ENCODE results near the gene GAMT.

GAMT gene

DNA sequence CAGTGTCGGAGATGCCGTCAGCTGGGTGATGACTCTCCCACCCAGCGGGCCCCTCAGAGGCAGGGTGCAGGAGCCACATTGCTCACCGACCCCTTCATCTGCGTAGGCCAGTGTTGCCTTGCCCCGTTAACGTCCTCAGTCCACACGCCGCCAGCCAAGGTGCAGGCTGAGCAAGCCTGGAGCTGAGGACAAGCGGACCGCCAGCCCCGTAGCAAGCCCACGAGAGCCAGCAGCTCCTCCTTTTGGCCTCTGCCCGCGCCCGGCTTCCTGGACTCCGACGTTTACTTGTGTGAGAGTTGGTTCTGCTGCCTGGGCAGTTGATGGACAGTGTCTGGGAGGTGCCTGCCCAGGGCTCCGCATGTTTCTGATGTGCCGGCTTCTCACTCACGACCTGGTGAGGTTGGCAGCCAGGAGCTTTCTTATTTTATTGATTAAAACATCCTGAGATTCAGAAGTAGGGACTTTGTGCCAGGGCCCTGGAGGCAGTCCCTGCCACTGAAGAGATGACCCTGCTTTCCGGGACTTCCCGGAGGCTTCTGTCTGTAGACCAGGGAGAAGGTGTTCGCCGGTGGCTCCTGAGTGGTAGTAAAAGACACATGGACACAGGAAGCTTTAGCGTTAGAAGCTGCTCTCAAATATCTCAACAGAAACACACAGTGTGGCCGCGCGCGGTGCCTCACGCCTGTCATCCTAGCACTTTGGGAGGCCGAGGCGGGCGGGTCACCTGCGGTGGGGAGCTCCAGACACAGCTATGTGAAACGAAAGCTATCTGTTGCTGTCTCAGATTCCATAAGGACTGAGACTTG lies 11.9 kb upstream of the GAMT start:
- Mint-ChIP-seq H3K27ac (peak overlapping the region; percentile 85), H3K9me3 (no peaks in the 10 kb centered on the region), H3K36me3 (peaks cover 9% of the 10 kb centered on the region), H3K27me3 (no peaks in the 10 kb centered on the region), H3K4me3 (no peak overlapping the region), H3K4me1 (peaks cover 74% of the 10 kb centered on the region)

DNA sequence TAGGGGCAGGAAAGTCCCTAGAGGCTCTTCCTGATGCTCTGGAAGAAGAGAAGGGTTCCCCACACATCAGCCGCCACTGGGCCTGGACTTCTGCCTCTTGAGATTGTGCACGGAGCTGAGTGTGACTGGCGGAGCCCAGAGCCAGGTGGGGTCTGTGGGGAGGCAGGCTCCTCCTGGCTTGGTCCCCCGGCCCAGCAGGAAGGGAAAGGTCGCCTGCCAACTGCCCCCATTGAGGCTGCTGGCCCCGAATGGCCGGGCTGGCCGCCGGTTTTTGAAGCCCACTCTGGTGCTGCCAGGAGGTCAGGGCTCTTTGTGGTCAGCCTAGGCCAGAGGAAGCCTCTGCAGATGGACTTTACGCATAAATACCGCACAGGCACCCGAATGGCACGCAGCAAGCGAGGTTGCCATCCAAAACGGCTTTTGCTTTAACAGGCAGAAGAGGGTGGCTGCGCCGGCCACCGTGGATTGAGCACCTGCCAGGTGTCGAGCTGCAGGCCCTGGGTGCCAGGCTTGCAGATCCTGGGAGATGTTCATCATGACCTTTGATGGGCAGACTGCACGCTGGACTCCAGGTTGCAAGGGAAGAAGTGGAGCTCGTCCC lies 11.1 kb upstream of the GAMT start:
- Mint-ChIP-seq H3K36me3 (peaks cover 9% of the 10 kb centered on the region), H3K4me3 (no peak overlapping the region), H3K4me1 (peaks cover 71% of the 10 kb centered on the region), H3K27ac (peak overlapping the region; percentile 30), H3K27me3 (no peaks in the 10 kb centered on the region), H3K9me3 (no peaks in the 10 kb centered on the region)

DNA sequence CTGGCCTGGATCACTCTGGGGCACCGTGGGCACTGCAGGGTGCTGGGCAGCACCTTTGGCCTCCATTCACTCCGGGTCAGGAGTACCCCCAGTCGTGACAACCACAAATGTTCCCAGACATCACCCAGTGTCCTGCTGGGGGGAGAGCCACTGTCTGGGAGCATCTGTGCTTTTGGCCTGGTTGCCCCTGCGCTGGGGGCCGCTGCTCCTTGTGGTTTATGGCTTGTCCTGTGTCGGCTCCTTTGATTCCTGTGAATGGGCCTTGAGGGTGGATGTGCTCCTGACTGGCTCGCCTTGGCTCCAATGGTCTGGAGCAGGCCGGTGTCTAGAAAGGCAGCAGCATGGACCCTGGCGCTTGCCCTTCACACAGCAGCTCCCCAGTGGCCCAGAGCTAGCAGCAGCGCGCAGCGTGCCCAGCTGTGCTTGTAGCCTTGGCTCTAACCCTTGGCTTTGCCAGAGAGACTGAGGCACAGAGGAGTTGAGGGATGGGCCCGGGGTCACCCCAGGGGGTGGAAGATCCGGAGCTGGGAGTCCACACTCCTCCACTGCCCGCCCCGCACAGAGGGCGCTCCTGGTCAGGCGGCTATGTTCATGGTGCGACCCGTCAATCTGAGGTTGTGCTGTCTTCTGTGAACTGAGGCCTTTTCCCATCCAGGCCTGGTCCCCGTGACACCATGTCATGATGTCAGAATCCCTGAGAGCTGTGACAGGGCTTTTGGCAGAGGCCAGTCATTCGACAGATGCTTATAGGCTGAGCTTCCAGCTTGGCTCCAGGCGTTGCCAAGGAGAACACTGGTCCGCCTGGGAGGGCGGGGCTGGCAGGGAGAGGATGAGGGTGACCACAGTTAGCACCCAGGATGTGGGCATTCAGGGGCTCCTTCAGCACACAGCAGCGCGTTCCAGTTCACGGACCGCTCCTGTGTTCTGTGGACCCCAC lies 10.2 kb upstream of the GAMT start:
- no peaks in the 10 kb centered on the region for H3K9me3 Mint-ChIP-seq
- peaks cover 9% of the 10 kb centered on the region for H3K36me3 Mint-ChIP-seq
- no peaks in the 10 kb centered on the region for H3K27me3 Mint-ChIP-seq
- H3K27ac Mint-ChIP-seq = peak overlapping the region; percentile 77
- peaks cover 67% of the 10 kb centered on the region for H3K4me1 Mint-ChIP-seq
- peak overlapping the region; percentile 97 for H3K4me3 Mint-ChIP-seq

DNA sequence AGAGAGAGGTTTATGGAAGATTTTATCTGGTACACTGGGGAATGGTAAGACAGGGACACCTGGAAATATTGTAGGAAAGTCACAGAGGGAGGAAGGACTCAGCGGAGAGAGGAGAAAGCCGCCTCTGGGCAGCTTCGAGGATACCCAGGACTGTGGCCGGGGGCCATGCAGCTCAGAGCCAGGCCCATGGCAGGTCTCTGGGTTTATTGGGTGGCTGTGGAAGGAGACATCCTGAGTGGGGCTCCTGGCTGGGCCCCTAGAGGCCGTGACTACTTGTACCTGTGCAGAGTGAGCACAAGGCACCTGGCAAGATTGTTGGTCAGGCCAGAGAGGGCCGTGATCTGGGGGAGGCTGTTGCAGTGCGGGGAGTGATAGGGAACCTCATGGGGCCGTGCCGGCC lies 9.4 kb upstream of the GAMT start:
- Mint-ChIP-seq H3K27me3 (no peaks in the 10 kb centered on the region), H3K36me3 (peaks cover 9% of the 10 kb centered on the region), H3K9me3 (no peaks in the 10 kb centered on the region), H3K27ac (peak overlapping the region; percentile 48), H3K4me1 (peaks cover 66% of the 10 kb centered on the region), H3K4me3 (peak overlapping the region; percentile 97)

DNA sequence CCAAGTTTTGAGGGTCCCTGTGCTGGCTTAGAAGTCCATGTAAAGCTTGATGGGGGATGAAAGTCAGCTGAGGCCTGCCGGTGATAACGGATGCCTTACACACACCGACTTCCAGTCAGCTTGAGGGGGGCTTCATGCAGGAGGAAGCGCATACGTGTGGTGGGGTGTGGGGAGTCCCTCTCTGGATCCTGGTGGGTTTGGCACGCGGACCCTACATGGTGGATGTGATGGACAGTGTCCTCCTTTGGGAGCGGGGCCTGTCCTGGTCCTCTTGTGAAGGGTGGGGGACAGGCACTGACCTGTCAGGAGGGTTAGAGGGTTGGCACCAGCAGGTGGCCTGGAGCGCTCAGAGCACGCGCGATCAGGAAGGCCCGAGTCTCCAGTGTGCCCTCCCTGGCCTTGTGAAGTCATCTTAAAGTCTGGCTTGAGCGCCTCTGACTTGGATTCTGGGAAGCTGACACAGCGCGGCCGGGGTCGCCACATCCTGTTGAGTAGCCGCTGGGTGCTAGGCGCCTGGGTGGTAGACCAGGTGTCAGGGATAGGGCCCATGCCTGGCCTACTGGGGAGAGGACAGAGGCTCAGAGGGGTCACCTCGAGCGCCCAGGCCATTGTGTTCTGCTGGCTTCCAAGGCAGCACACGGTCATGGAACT lies 8.9 kb upstream of the GAMT start:
- Mint-ChIP-seq H3K27ac (peak overlapping the region; percentile 48), H3K36me3 (peaks cover 7% of the 10 kb centered on the region), H3K9me3 (no peaks in the 10 kb centered on the region), H3K4me3 (peak overlapping the region; percentile 97), H3K27me3 (no peaks in the 10 kb centered on the region), H3K4me1 (peaks cover 60% of the 10 kb centered on the region)

DNA sequence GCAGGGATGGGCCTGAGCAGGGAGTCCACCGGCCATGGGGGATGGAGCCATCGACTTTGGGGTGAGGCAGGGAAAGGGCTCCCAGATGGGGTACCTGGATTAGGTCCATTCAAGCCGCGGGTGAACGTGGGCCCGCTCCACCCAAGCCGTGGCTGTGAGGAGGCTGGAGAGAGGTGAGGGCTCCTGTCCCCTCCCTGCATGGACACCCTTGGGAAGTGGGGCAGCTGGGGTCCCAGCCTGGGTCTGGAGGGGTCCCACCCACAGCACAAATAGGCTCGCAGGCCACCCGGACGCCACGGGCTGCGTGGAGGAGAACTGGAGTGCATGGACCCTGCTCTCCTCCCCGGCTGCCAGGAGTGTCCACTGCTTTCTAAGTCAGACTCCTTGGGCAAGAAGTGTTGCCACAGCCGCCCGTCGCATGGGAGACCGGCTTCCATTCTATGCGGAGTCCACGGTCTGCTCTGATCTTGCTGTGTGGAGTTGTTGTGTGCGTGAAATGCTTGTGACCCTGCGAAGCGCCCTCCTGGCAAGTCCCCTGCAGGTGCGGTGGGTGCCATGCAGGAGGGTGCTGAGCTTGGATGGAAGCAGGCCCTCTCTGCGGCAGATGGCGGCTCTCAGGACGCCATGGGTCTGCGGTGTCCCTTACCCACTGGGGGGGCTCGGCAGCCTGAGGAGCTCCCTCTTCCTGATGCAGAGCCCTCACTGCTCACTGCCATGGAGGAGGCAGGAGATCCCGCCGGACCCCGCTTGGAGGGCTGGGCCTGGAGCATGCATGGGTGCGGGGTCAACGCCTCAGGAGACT lies 8.1 kb upstream of the GAMT start:
- Mint-ChIP-seq H3K4me1 (peaks cover 54% of the 10 kb centered on the region), H3K4me3 (peak overlapping the region; percentile 97), H3K9me3 (no peaks in the 10 kb centered on the region), H3K27ac (peak overlapping the region; percentile 95), H3K27me3 (no peaks in the 10 kb centered on the region), H3K36me3 (peaks cover 7% of the 10 kb centered on the region)

DNA sequence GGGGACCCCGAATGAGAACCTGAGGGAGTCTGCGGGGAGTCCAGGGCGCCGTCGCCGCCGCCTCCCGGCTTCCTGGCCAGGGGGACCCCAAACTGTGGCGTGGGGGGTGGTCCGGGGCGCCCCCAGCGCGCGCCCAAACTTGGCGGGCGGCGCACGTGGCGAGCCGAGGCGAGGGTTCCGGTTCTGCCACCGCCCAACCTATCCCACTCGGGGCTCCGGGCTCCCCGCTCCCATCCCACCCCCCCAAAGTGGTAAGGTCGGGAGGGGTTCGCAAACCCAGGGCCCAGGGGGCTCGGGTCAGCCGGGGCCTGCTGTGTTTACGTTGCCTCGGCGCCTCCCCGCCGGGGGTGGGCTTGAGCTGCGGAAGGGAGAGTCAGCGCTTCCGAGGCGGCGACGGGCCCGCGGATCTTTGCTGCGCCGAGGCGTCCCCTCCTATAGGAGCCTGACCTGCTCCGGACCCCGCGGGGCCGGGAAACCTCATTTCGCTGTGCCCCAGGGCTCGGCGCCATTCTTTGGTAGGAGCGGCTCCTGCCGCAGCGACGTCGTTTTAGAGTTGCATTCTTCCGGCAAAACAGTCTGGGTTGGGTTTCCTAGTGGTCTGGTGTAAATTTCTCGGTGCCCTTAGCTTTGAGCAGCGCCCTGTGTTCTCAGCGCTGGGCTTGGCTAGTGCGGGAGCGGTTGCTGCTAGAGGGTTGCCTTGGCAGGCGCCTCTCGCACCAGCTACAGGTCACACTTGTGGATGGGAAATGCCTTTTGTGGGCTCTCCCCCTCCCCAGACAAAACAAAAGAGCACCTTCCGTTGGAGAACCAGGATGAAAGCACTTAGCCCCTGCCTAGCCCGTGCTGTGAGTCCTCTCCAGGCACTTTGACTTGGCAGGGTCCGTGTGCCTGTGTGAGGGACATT lies 7.2 kb upstream of the GAMT start:
- Mint-ChIP-seq H3K36me3 (peaks cover 7% of the 10 kb centered on the region), H3K4me1 (peaks cover 46% of the 10 kb centered on the region), H3K27ac (peak overlapping the region; percentile 95), H3K27me3 (no peaks in the 10 kb centered on the region), H3K4me3 (peak overlapping the region; percentile 97), H3K9me3 (no peaks in the 10 kb centered on the region)

DNA sequence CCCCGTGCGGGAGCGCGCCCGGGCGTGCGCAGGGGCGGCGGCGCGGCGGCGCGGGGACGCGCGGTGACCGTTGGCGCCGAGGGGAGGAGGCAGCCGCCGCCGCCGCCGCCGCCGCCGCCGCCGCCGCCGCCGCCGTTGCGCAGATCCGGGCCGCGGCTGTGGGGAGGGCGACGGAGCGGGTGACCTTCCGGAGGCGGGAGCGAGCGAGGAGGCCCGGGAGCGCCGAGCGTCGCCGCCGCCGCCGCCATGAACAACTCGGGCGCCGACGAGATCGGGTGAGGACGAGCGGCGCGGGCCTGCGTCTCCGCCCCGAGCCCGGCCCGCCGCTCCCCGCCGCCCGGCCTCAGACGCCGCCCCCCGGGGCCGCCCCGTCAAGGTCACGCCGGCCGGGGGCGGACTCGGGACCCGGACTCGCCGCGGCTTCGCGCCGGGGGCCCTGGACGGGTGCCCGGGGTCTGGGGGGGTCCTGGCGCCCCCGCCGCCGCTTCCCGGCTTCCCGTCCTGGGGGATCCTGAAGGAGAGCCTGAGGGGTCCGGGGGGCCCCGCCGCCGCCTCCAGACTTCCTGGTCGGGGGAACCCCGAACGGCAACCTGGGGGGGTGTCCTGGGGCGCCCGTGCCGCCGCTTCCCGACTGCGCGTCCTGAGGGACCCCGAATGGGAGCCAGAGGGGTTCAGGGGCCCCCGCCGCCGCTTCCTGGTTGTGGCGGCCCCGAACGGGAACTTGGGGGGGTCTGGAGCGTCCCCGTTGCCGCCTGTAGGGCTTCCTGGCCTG lies 6.4 kb upstream of the GAMT start, which contains the start of gene DAZAP1:
Gene DAZAP1, plus strand, starts transcription at position 59 of the 772 bp plus-strand sequence. Its CDS starts 188 bp downstream, at position 247.
- peaks cover 7% of the 10 kb centered on the region for H3K36me3 Mint-ChIP-seq
- peak within 1 kb of the TSS; percentile 97 for H3K4me3 Mint-ChIP-seq
- H3K27ac Mint-ChIP-seq = peak within 1 kb of the TSS; percentile 72
- no peaks in the 10 kb centered on the region for H3K9me3 Mint-ChIP-seq
- H3K27me3 Mint-ChIP-seq = no peaks in the 10 kb centered on the region
- H3K4me1 Mint-ChIP-seq = peaks cover 42% of the 10 kb centered on the region

DNA sequence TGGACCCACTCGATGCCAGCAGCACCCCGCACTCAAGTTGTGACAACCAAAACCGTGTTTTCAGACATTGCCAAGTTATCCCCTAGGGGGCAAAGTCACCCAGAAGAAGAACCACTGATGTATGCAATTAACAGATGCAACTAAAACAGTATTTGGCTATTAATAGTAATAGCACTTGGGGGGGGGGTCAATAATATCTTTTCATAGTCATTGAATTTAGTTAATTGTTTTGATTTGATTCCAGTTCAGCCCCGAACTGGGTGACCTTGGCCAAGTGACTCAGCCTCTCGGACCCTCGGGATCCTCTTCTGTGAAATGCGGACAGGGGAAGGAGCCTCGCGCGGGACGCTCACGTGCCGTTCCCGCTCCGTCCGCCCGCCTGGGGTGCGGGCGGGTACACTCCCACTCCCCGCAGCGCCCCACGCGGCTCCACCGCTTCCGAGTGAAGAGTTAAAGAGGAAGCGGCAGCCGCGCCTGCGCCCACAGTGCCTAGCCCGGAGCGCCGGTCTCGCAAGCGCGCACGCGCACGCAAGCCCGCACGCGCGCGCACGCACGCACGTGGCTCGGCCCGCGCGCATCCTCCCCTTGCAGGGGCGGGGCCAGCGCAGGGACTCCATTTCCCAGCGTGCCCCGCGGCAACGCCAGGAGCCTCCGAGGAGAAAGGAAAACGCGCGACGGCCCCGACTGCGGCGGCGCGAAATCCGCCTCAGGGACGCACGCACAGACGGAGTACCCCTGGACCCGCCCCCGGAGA lies 5.6 kb upstream of the GAMT start:
- peak overlapping the region; percentile 72 for H3K27ac Mint-ChIP-seq
- H3K27me3 Mint-ChIP-seq = no peaks in the 10 kb centered on the region
- peaks cover 6% of the 10 kb centered on the region for H3K36me3 Mint-ChIP-seq
- H3K9me3 Mint-ChIP-seq = no peaks in the 10 kb centered on the region
- peaks cover 43% of the 10 kb centered on the region for H3K4me1 Mint-ChIP-seq
- H3K4me3 Mint-ChIP-seq = peak overlapping the region; percentile 78

DNA sequence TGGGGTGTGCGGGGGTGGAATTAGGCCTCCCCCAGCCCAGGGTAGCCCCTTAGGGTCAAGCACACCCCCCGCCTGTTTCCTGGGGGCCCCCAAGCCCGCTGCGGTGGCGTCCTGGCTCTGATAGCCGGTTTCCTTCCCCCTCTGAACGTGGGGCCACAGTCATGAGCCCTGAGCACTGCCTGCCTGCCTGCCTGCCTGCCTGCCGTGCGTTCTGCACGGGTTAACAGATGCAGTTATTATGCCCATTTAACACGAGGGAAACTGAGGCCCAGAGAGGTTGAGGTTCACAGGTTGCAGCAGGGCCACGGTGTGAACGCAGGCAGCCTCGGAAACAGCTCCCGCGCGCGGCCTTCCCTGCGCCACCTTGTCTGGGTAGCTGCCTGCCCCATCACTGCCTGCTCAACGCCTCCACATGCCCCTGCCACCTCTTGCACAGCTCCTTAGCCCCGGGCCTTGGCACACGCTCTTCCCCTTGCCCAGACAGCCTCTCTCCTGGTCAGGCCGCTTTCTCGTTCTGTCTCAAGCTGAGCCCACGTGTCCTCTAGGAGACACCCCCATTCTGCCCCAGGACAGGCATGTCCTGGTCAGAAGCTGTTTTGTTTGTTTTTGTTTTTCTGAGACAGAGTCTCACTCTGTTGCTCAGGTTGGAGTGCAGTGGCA lies 1.2 kb upstream of the GAMT start:
- Mint-ChIP-seq H3K4me1 (peaks cover 15% of the 10 kb centered on the region), H3K27ac (peak overlapping the region; percentile 19), H3K4me3 (peak overlapping the region; percentile 73), H3K36me3 (no peaks in the 10 kb centered on the region), H3K27me3 (no peaks in the 10 kb centered on the region), H3K9me3 (no peaks in the 10 kb centered on the region)

DNA sequence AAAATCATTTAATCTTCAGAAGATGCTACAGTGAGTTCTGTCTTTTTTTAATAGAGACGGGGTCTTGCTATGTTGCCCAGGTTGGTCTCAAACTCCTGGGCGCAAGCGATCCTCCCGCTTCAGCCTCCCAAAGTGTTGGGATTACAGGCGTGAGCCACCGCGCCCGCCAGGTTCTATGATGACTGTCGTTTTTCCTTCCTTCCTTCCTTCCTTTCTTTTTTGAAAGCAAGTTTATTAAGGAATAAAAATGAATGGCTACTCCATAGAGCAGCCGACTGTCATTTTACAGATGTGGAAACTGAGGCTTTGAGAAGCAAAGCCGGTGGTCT lies 511 bp upstream of the GAMT start:
- no peaks in the 10 kb centered on the region for H3K9me3 Mint-ChIP-seq
- H3K4me1 Mint-ChIP-seq = peaks cover 15% of the 10 kb centered on the region
- no peaks in the 10 kb centered on the region for H3K27me3 Mint-ChIP-seq
- H3K4me3 Mint-ChIP-seq = peak overlapping the region; percentile 63
- H3K36me3 Mint-ChIP-seq = no peaks in the 10 kb centered on the region
- H3K27ac Mint-ChIP-seq = no peak overlapping the region

All from activated naive CD4-positive, alpha-beta T cell treated with anti-CD3 and anti-CD28 coated beads, Interleukin-2, amount 50 U/mL, for 24 hours (primary cell).